ENCODE measurements around the gene PPARGC1A.

The PPARGC1A gene

DNA sequence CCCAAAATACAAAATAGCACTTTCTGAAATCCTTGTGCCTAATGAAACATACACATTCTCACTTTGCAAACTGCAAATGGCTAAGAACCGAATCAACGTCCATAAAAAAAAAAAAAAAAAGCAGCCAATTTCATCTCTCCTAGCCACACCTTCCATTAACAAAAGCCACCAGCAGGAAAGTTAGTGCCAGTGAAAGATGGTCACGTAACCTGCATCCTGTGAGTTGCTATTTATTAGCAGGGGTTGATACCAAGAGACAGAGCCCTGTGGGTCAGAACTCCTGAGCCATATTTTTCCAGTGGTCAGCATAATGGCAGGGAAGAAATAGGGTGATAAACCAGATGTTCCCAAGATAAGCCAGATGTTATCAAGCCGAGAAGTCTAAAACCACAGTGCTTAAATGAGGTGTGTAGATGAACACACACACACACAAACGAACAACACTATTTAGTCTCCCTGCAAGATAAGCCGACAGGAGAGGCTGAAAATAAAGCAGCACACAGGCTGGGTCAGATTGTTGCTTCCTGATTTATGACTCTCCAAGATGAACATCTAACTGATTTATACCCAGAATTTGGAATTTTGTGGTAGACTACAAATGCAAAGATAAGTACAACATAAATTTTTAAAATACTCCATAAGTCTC lies 11.5 kb downstream of the PPARGC1A start:
- no peak overlapping the region for H3K4me3 ChIP-seq (ENCODE audit: control insufficient read depth, low read depth, low read length)
- TF ChIP-seq, protein P1, sequence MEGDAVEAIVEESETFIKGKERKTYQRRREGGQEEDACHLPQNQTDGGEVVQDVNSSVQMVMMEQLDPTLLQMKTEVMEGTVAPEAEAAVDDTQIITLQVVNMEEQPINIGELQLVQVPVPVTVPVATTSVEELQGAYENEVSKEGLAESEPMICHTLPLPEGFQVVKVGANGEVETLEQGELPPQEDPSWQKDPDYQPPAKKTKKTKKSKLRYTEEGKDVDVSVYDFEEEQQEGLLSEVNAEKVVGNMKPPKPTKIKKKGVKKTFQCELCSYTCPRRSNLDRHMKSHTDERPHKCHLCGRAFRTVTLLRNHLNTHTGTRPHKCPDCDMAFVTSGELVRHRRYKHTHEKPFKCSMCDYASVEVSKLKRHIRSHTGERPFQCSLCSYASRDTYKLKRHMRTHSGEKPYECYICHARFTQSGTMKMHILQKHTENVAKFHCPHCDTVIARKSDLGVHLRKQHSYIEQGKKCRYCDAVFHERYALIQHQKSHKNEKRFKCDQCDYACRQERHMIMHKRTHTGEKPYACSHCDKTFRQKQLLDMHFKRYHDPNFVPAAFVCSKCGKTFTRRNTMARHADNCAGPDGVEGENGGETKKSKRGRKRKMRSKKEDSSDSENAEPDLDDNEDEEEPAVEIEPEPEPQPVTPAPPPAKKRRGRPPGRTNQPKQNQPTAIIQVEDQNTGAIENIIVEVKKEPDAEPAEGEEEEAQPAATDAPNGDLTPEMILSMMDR (conservative IDR thresholded peaks at IDR 0.05; ENCODE audit: control insufficient read depth, insufficient read depth, low read depth, low read length), result no peak
- DNase-seq (ENCODE audit: low read depth), result no peak

GRCh38 chr4:23877758-23878229 lies 12.1 kb downstream of the PPARGC1A start:
- TF ChIP-seq, protein P1 (conservative IDR thresholded peaks at IDR 0.05; ENCODE audit: control insufficient read depth, insufficient read depth, low read depth, low read length), result no peak
- no peak overlapping the region for H3K4me3 ChIP-seq (ENCODE audit: control insufficient read depth, low read depth, low read length)
- DNase-seq (ENCODE audit: low read depth), result peak; percentile 30

- H3K4me3 ChIP-seq (ENCODE audit: control insufficient read depth, low read depth, low read length), result no peak overlapping the region
- DNase-seq (ENCODE audit: low read depth), result no peak
- TF ChIP-seq, protein P1 (conservative IDR thresholded peaks at IDR 0.05; ENCODE audit: control insufficient read depth, insufficient read depth, low read depth, low read length), result no peak
Observed at GRCh38 chr4:23876418-23877089, 13.3 kb downstream of the PPARGC1A start.

- TF ChIP-seq, protein P1 (conservative IDR thresholded peaks at IDR 0.05; ENCODE audit: control insufficient read depth, insufficient read depth, low read depth, low read length), result no peak
- DNase-seq (ENCODE audit: low read depth), result no peak
- no peak overlapping the region for H3K4me3 ChIP-seq (ENCODE audit: control insufficient read depth, low read depth, low read length)
Observed at GRCh38 chr4:23875317-23875716, 14.5 kb downstream of the PPARGC1A start.

GRCh38 chr4:23874536-23874901 lies 15.3 kb downstream of the PPARGC1A start:
- TF ChIP-seq, protein P1 (conservative IDR thresholded peaks at IDR 0.05; ENCODE audit: control insufficient read depth, insufficient read depth, low read depth, low read length), result no peak
- H3K4me3 ChIP-seq (ENCODE audit: control insufficient read depth, low read depth, low read length), result no peak overlapping the region
- no peak for DNase-seq (ENCODE audit: low read depth)

DNA sequence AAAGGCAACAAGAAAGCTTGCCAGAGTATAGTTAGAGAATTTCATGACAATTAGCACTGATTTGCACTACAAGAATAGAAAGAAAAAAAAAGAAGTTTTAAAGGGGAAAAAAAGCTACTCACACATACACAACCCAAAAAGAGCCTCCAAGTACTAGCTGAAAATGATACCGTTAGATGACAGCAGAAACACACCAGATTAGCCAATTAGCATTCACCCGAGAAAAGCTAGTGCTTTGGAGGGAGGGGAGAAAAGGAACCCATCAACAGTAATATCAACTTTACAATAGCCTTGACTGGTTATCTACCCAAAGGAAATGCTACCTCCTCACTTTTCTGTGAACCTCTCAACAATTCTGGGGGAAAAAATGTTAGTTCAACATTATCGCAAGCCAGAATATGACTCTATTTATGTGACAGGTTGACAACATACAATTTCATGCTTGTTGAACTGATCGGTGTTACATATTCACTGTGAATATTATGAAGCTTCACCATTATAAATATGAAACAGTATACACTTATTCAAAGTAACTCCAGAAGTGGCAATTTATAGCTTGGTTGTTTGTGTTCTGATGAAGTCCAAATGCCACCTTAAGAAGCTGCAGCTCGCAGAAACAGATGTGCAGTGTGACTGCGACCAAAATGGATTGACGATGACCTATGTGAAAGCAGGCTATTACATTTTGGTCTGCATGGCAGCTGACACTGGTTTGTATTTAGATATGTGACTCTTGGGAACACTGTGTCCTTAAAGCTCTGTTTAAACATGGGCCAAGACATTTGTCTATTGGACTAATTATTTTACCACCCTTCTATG lies 15.9 kb downstream of the PPARGC1A start:
- DNase-seq (ENCODE audit: low read depth), result no peak
- TF ChIP-seq, protein P1 (conservative IDR thresholded peaks at IDR 0.05; ENCODE audit: control insufficient read depth, insufficient read depth, low read depth, low read length), result no peak
- H3K4me3 ChIP-seq (ENCODE audit: control insufficient read depth, low read depth, low read length), result no peak overlapping the region
